Stimulated activated CD4-positive, alpha-beta T cell treated with anti-CD3 and anti-CD28 coated beads, Interleukin-1b, Interleukin-23, amount 100 ng/mL, for 4 hours (primary cell): Measurements from ENCODE around the gene RBM23.
"Not testable (repeated sequence)": the region's sequence is repeated elsewhere in the genome, so short reads cannot be mapped to it uniquely, and the experiment has no call there.

ENCODE experiments used
- DNase-seq, 2 donors: peaks; one replicate each; pipeline ENCODE4 v3.0.0-alpha.2; 2020; ENCODE audit warnings: low read depth in 2 of 2

Gene RBM23

DNA sequence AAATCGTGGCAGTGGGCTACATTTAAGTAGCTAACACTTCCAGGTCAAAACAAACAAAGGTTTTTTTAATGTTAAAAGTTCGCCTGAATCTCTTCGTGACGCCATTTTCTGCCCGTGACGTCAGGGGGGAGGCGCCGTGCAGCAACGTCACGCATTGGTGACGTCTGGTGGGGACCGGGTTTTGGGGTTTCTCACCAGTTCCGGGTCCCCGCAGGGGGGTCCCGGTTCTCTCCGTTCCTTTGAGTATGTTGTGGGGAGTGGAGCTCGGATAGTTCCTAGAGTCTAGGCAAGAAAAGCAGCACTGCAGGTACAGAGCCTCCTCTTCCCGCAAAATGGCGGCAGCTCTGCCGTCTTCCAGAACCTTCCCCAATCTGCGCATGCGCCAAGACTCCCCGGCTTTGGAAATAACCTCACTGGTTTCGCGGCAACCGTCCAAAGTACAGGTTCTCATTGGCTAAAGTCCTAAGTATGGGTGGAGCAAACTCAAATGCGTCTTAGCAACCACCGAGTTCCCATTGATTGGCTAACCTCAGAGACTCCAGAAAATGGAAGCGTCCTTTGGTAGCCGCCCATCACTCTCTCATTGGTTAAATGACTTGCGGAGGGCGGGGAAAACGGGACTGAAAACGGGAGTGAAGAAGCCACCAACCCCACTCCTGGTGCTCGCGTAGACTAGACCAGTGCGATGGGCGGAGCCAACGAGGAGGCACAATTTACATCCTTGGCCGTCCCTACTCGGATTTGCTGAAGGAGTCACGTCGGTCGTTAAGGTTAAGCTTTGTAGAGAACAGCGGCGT is at the start of gene RBM23:
Gene RBM23 (minus strand): TSS at position 346 of the 797 bp plus-strand sequence.
- peak; percentile 98 to 100 for DNase-seq

DNA sequence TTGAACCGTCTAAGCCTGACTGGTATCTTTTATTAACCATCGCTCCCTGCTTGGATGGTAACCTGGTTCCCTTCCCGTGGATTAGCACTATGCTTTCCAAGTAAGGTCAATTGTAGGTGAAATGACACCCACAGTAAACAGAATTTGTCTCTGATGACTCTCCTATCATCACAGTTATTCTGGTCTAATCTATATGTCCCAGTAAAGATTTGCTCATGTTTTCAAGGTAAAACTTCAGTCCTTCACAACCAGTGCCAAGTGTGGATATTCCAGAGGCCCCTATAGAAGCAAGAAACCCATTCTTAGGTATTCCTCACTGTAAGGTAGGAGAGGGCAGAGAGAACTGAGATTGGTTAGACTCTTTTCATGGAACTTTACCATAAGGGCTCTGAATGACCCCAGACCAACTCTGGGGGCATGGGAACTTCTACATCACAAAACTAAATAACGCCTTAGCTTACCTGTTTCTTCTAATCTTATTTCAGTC is 47.9 kb upstream of the RBM23 start:
- no peak for DNase-seq

DNA sequence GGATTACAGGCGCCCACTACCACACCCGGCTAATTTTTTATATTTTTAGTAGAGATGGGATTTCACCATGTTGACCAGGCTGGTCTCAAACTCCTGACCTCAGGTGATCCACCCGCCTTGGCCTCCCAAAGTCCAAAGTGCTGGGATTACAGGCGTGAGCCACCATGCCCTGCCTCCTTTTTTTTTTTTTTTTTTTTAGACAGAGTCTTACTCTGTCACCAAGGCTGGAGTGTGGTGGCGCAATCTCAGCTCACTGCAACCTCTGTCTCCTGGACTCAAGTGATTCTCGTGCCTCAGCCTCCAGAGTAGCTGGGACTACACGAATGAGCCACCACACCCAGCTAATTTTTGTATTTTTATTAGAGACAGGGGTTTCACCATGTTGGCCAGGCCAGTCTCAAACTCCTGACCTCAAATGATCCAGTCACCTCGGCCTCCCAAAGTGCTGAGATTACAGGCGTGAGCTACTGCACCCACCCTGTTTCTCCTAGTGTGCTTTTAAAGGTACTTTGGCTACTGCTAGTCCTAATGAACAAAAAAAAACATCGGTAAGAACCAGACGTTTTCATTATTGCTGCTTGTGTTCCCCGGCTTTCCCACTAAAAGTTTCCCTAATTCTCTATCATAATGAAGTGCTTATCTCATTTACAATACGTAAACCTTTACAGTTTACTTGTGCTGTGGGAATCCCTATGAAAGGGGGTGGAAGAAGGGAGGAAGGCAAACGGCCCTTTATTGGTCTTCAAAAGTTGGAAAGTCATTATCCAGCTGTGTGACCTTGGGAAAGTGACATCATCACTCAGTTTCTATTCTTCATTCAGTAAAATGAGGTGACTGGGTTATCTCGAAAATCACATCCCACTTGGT is 47.2 kb upstream of the RBM23 start:
- DNase-seq, result not testable (repeated sequence)

DNA sequence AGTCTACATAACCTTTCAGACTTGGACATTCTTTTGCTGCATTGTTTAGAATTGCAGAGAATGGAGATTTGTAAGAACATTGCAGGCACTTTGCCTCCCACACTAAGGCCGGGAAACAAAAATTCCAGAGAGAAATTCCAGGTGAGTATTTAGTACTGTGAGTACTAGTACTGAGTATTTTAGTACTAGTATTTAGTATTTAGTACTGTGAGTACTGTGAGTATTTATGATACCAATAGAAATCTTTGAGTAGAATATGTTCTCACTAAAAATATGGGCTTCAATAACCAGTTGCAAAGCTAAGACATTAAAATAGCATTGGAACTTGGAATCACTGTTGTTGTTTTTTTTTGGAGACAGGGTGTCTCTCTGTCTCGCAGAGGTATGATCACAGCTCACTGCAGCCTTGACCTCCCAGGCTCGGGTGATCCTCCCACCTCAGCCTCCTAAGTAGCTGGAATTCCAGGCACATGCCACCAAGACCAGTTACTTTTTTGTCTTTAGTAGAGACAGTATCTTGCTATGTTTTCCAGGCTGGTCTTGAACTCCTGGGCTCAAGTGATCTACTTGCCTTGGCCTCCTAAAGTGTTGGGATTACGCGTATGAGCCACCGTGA is 43.2 kb upstream of the RBM23 start:
- no peak for DNase-seq

DNA sequence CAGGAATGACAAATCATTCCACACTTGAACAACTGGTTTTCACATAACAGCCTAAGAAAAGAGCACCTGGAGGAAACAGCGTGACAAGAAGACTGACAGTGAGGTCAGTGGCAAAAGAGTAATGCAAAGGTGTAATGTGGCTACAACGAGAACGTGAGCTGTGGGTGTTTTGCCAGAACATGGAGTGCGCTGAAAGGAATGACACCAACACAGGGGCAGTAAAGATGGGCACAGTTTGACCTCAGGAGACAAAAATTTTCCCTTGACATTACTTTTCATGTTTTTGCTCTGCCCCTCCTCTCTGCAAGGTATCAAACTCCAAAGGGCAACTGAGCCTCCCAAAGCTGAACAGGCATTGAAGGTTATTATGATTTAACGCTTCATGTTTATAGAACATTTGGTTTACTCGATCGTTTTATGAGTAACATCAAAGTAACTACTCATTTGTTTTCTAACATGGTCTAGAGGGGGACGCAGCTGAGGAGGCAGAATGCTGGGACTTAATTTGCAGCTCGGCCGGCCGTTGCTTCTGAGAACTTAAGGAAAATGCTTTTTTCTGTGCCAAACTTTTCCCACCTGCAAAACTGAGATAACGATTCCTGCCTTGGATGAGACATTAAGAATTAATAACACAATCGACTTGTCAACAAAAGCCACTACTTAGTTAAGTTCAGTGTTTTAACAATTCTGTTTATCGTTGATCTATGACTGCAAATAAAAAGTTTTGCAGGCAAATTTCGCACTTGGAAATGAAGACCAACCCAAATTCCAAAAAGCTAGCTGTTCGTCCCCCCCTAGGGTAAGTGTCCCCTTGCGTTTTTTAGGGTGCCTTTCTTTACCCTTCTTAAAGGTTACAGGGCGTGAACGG is 37.0 kb upstream of the RBM23 start:
- DNase-seq, result no peak

DNA sequence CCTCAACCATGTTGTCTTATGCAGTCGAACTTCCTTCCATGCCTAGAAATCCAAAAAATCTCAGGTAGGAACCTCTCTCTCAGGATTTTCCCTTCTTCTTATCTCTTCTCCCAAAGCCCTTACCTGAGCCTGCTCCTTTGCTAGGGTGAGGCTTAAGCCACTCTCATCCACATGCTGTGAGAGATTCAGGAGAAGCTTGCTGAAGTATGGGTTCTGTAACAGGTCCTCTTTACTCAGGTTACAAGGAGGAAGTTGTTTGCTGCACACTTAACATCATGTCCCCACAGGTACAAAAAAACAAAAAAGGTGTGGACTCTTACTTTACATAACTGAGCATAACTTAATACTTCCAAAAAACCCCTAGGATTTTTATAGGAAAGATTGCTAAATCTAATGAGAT is 33.5 kb upstream of the RBM23 start:
- no peak for DNase-seq

DNA sequence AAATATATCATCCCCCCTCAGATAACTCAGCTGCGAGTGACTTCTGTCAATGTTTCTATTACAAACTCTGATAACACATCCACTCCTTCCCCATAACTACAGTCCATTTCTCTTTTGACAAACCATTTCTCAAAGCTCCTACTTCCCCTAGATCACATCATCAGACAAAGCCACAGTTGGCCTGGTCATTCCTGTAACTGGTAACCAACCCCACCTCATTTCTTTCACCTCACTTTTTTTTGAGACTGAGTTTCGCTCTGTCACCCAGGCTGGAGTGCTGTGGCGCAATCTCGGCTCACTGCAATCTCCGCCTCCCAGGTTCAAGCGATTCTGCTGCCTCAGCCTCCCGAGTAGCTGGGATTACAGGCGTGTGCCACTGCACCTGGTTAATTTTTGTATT is 32.8 kb upstream of the RBM23 start:
- DNase-seq, result not testable (repeated sequence)

DNA sequence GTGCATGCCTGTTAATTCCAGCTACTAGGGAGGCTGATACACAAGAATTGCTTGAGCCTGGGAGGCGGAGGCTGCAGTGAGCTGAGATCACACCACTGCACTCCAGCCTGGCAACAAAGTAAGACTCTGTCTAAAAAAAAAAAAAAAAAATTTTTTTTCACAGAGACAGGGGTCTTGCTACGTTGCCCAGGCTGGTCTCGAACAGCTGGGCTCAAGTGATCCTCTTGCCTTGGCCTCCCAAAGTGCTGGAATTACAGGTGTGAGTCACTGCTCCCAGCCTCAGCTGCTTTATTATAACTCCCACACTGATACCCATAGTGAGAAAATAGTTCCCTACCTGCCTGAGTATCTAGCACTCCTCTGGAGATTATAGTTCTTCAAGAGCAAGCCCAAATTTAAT is 26.7 kb upstream of the RBM23 start:
- DNase-seq, result no peak

DNA sequence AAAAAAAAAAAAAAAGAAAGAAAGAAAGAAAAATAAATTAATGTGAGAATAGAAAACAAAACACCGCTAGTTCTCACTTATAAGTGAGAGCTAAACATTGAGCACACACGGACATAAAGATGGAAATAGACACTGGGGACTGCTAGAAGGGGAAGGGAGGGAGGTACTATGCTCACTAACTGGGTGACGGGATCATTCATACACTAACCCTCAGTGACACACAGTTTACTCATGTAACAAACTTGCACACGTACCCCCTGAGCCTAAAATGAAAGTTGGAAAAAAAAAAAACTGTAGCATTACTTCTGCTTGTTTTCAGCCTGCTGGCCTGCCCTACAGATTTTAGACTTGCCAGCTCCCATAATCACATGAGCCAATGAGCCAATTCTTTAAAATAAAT is 20.7 kb upstream of the RBM23 start:
- DNase-seq, result no peak

DNA sequence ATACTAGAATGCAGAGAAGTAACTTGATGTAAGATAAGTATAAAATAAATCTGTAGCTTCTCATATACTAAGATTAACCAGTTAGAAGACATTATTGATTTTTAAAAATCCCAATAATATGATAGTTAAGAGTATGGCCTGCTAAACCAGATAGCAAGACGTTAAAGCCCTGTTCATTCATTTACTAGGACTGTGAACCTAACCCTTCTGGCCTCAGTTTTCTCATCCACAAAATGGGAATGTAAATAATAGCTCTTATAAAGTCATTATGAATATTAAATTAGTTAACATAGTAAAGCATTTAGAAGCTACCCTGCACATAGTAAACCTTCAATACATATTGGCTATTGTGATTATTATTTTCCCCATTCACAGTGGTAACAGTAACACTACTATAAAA is 16.2 kb upstream of the RBM23 start:
- DNase-seq, result no peak

DNA sequence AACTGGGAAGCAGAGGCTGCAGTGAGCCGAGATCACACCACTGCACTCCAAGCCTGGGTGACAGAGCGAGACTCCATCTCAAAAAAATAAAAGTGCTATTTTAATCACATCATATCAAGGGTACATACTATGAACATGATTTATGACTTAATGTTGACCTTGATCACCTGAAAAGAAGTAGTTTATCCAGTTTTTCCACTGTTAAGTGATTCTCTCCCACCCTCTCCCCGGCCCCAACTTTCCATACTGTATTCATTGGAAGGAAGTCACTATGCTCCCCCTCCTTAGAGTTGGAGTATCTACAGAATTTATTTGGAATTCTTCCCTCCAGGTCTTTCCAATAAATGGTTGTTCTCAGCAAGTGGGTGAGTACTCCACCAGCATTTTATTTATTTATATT is 13.2 kb upstream of the RBM23 start:
- DNase-seq, result no peak

DNA sequence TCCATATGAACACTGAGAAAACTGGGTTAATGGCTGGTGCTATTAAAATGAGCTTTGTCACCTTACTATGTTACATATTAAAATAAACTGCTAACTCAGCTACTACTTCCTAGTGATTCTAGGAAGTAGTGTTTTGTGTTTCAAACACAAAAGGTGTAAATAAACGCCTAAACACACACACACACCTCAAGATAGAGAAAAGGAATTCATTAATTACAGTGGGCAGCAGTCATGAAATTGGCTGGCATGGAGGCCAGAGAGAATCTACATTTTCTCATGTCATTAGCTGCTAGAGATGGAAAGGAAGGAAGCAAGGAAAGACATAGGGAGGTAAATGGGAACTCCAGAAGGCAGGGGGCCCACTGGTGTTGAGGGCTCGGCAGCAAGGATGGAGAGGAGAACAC is 11.0 kb upstream of the RBM23 start:
- no peak for DNase-seq

DNA sequence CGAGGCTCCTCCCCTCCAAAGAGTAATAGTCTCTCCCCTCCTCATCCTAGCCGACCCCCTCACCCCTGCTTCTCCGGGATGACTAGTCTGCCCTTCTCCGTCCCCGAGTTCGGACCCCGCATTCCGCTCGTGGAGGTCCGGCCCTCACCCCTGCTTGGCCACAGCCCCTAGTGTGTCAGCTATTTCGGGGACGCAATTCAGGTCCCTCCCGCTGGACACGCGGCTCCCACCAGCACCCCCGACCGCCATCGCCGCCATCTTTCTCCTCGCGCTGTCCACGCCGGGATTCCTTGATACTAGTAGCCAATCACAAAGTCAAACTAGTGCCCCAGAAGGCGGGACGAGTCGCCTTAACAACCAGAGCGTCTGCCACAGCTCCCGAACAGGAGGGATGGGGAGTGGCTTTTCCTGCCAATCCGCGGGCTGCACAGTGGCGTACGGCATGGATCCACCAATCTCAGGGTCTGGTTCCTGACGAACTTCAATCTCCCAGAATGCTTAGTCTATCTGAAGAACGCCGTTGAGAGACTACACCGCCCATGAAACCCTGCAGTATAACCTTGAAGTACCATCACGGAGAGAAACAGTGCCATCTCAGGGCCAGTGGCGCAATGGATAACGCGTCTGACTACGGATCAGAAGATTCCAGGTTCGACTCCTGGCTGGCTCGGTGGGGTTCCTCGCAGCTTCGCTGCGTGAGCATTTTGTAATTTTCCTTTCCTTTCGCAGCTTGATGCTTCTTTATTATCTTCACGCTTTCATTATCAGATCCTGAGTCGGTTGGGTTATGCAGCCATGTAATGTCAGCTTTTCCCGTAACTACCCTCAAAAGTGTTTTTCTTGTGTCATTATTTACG is 10.4 kb upstream of the RBM23 start, which contains the start of gene PRMT5:
Gene PRMT5 (minus strand): TSS at position 273 of the 857 bp plus-strand sequence. CDS start 15 bp downstream, at position 258.
- DNase-seq, result peak; percentile 89 to 99

DNA sequence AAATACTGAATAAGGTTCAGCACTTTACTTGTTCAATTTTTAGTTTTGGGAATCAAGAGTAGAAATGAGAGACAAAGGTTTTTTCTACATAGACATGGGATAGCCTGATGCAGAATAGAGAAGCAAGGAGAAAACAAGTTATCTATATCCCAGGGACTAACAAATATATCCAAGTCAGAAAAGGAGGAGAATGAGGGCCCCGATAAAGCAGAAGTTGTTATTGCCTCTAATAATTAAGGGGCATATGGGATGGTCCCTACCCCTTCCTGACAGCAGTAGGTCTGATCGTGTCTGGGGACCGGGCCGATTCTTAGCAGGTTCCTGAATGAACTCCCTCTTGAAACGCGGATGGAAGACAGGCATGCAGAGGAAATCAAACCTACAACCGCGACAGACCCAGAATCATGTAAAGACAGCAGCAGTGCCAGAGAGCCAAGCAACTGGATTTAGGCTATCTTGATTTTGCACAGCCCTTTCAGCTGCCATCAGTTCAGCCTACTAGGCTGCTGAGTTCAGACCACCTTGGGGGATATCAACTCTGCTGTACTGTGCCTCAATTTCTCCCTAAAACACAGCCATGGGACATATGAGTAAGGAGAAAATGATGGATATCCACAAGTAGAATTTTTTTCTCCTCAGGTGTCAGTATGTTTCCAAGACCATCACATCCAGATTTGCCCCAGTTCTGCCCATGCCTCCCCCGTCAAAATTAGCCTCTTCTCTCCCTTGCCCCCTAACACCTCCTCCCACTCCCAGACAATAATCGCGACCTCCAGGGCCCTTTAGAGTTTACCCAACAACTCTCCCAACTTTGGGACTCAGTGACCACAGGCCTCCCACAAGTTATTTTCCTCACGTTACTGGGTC is 9.5 kb upstream of the RBM23 start:
- no peak for DNase-seq

DNA sequence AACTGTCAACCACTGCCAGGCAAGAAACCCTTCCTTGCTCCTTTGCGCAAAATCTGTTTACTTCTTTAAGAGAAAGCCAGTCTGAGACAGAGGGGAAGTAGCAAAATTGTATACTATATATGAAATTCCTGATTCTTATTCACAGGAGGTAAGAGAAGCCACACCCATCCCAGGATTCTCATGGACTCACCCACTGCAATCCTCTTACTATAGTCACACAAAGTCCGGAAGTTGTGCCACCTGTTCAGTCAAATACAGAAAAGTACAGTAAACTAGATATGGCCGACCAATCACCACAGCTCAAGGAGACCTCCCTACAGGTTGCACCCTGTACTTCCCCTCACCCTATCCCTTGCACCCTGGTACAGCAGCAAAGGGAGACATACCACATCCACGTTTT is 7.4 kb upstream of the RBM23 start:
- DNase-seq, result no peak

DNA sequence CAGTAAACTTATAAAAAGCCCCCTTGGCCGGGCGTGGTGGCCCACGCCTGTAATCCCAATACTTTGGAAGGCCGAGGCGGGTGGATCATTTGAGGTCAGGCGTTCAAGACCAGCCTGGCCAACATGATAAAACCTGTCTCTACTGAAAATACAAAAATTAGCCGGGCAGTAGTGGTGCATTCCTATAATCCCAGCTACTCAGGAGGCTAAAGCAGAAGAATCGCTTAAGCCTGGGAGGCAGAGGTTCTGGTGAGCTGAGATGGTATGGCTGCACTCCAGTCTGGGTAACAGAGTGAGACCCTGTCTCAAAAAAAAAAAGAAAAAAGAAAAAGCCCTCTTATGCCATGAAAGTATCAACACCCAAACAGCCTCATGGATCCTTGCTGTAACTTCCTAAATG is 6.6 kb upstream of the RBM23 start:
- no peak for DNase-seq

DNA sequence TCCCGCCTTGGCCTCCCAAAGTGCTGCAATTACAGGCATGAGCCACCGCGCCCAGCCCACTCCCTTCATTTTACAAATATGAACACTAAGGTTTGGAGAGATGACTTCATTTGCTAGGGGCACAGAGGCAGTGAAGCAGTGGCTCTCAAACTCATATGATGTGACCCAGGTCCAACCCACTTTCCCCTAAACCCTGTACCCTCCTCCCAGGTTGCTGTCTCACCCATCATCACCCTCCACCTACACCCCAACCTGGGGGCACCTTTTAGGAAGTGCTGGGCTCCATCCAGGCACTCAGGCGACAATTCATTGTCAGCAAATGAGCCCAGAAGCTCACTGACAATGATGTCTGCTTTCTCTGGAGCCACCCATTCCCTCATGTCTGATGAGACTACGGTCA is 4.8 kb upstream of the RBM23 start:
- DNase-seq, result no peak

DNA sequence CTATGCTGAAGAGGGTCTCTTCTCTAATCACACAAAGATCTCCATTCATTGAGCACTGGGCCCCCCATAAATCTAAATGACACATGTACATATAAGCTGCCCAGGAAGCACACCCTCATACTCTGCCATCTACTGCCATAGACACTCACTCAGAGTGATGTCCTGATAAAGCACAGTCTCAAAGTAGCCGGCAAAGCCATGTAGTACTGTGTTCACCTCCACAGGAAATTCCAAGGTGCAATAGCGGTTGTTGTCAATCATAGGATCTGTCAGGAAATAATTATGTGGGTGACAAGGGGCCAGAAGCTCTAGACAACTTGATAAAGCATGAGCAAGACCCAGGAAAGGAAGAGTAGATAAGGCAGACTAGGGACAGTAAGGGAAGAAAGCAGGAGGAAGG is 3.3 kb upstream of the RBM23 start:
- DNase-seq, result no peak

DNA sequence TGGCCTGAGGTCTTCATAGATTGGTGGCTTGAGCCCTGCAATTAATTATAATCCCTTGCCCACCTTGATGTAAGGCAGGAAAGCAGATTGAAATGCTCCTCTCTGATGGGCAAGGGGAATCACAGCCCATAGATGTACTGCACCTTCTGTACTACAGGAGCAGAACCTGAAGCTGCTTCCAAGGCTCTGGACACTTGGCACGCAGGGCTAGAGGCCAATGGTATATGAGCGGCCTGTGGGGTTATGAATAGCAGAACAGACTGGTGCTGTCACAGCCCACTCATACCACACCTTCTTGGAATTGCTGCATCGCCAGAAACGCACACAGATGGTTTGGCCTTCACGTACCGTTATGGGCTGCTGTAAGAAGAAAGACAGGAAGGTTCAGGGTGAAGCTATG is 1.7 kb upstream of the RBM23 start:
- no peak for DNase-seq

DNA sequence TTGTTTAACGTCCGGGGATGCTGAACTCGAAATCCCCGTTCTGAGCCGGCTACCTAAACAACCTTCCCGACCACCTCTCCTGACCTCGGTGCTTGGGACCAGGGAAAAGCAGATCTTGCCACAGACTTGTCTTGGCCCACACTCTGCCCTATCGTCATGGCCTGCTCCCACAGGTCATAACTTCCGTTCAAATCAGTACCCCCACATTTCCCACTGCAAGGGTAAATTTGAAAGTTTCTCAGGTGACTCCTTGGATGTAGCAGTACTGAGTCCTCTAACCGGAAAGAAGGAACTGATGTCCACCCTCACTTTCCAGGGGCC is 612 bp upstream of the RBM23 start:
- DNase-seq, result no peak
